SKM-1 (cell line): Measurements from ENCODE around the gene CD300H.
"Not testable (repeated sequence)": the region's sequence is repeated elsewhere in the genome, so short reads cannot be mapped to it uniquely, and the experiment has no call there.

Source experiments
- DNase-seq: peaks from one replicate; lab custom pipeline; 2025; ENCODE audit not compliant: unreplicated experiment; lab: John Stamatoyannopoulos, UW

Gene CD300H

DNA sequence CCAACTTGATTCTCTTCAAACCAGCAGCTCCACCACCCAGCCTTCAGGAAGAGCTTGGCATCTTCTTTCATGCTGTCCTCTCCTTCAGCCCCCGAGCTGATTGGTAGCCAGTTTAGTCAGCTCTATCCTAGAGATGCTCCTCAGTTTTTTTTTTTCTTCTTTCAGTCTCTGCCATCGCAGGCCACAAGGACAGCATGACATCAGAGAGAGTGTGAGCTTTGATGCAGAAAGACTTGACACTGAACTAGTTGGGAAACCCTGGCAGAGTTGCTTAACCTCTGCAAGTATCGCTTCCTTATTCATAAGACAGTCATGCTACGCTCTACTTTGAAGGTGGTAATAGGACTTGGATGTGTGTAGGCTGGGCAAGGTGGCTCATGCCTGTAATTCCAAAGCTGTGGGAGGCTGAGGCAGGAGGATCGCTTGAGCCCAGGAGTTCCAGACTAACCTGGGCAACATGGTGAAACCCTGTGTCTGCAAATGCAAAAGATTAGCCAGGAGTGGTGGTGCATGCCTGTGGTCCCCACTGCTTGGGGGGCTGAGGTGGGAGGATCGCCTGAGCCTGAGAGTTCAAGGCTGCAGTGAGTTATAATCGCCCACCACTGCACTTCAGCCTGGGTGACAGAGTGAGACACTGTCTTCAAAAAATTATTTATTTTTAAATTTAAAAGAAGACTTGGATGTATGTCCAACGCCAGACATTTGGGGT lies 38.7 kb downstream of the CD300H start:
- peak; percentile 98 for DNase-seq

DNA sequence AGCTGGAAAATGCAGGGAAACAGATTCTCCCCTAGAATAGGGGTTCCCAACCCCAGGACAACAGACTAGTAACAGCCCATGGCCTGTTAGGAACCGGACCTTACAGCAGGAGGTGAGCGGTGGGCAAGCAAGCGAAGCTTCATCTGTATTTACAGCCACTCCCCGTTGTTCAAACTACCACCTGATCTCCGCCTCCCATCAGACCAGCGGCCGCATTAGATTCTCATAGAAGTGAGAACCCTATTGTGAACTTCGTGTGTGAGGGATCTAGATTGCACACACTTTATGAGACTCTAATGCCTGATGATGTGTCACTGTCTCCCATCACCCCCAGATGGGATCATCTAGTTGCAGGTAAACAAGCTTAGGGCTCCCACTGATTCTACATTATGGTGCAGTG lies 39.6 kb downstream of the CD300H start:
- DNase-seq: no peak

DNA sequence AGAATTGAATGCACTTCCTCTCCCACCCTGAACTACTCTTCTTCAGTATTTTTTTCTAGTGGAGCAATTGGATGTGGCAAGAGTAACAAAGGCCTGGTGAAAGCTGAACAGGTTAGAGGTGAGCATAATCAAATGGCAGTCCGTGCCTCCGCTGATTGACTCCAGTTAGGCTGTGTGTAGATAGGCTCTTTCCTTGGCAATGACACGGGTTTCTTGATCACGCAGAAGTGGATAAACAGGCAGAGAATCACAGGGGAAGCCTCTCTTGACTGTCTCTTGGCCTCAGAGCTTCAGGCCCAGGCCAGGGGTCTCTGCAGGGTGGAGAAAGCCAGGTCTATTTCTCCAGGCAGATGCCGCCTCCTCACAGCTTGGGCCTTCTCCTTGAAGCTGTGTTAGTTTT lies 40.2 kb downstream of the CD300H start:
- no peak for DNase-seq

DNA sequence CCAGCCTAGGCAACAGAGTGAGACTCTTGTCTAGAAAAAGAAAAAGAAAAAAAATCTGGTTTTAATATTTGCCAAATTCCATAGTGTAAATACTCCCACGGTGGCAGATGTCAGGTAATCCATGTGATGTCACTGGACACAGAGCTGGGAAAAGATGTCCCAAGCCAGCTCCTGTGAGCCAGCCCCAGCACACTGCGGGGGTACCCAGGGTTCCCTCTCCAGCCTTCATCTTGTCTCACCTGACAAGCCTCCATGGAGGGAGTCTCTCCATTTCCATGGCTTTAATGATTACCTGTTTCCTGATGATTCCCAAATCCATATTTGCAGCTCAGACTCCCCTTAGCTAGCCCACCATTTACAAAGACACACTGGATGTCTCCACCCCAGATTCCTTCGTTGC lies 40.6 kb downstream of the CD300H start:
- DNase-seq: no peak

DNA sequence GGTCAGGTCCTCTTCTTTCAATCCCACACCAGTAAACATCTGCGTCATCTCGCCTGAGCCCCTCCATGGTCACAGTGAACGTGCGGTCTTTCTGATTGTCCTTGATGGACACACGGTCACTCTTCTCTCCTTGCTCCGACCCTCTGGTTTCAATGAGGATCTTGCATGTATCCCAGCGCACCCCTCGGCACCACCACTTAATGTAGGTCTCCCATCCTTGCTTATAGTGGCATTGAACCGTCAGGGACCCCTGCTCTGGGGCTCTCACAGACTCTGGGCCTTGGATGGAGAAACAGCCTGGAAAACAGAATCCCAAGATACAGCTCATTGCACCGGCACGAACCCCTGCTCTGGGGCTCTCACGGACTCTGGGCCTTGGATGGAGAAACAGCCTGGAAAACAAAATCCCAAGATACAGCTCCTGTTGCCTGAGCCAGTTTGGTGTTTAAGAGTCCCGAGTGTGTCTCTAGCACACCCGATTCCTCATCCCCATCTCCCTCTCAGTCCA lies 41.5 kb downstream of the CD300H start:
- no peak for DNase-seq

DNA sequence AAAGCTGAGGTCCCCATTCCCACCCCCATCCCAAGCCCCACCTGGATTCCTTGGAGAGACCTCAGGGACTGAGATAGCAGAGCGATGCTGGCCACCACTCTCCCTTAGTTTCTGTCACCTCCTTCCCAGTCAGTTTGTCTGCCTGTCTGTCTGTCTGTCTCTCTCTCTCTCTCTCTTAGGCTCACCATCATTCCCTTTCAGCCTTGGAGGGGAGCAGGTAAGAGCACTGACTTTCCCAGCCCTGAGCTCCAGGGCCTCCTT lies 41.9 kb downstream of the CD300H start:
- no peak for DNase-seq

DNA sequence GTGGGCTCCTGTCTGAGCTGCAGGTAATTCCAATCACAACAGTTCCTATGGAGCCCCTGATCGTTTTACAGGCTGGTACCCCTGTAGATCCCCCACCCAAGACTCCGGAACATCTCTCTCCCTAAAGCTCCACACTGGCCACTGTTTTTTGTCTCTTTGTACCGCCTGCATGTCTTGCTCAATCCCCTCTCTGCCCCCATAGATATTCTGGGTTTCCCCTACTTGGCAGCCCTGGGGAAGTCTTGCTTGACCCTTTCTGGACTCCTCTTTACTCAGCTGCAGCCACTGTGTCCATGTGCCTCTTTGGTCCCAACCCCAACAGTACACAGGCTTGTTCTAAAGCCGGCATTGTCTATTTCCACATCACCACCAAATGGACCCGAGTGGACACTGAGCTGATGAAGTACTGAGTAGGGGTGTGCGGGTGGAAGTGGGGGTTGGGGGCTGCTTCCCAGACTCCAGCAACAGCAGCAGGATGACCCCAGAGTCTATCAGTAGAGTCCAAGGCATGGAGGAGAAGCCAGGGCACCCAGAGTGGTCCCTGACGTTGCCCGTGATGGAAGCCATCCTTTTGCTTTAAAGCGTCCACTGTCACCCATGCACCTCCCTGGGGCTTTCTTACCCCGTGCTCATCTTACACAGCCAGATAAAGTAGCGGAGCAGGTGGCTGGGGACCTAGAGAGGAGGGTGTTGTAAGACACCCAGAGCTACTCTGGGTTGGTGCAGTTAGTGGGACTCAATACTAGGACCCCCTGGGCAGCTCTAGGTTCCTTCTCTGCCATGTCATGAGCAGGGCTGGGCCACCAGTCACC lies 42.5 kb downstream of the CD300H start:
- no peak for DNase-seq

DNA sequence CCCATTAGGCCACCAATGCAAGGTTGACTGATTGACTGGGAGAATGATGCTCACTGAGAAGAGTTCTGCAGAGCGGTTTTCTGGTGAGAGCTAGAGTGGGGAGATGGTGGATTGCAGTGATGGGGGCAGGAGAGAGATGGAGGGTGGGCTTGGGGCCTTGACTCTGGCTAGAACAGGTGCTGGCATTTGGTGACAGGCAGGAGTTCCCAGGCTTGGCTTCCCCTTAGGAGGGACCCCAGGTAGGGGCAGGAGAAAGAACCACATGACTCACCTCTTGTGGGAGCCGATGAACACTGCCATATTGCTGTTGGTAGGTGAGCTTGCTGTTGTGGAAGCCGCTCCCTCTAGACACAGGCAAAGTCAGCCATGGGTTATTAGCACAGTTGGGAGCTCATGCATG lies 44.0 kb downstream of the CD300H start:
- no peak for DNase-seq

DNA sequence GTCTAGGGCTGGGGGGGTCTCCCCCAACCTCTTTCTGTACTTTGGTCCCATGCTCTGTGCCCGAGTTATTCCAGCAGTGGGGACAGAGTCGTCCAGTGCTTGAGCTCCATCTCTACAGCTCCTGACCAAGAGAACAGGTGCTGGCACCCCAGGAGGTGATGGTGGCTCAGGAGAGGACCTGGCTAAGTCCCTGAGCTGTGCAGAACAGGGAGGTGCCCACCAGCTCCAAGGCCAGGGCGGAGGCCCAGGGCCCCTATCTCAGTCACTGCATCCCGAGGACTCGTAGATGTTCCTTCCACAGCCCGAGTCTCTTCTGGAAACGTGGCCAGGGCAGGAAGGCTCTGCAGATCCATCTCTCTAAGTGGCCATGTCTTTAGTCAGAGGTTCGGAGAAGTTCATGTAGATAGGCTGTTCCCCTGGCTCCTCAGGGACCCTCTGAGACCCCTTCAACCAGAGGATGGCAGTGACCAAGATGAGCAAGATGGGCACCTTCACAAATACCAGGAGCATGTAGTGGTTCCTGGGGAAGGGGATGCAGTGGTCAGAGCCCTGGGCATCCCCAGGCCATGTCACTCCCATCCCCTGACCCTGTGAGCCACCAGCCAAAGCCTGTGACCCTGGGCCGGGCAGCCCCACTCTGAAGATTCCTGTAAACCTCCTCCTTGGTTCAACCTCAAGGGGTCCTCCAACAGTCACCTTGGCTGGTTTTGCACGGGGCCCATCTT lies 44.8 kb downstream of the CD300H start:
- no peak for DNase-seq

DNA sequence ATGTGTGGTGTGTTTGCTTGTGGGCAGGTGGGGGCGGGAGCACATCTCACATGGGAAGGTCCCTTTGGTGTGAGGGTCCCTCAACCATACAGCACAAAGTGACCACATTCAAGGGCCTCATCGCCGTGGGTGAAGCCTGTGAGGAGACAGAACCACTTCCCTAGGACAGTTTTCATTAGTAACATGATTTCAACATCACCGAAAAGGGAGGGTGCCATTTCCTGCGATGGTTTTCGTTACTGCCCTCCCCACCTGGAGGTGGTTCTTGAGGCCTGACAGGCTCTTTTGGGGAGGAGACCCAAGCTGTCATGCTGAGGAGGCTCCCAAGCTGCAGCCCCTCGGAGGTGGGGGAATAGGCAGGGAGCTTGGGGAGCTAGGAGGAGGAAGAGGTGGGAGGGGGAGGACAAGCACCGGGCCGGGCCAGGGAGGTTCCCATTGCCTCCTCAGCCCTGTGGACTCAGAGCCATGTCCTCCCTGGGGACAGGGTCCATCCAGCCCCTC lies 45.6 kb downstream of the CD300H start:
- peak; percentile 89 for DNase-seq

DNA sequence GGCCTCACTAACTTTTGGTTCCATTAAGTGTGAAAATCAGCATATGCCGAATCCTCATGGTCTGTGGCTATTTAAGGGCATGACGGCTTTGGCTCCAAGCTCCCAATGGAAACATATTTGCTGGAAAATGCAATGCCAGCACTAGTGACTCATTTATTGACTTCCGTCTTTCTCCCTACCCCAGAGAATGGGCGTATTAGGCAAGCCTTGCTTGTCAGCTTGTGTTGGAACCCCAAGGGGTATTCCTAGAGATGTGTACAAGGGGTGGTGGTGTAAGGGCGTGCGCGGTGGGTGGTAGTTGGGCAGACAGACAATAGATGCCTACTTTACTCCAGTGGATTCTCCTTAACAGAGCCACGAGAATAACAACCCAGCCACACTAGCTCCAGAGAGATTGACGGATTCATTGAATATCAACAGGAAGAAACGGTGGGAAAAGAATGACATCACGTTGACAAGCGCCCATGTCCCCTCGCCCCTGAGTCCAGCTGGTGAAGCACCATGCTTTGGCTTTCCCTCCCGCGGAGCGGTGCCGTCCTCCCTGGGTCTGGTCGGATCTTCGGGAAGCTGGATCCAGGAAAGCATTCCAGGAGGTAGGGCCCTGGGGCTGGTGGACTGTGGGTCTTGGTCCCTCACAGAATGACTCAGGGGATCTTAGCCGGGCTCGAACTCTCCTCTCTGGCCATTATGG lies 46.4 kb downstream of the CD300H start:
- peak; percentile 67 for DNase-seq

DNA sequence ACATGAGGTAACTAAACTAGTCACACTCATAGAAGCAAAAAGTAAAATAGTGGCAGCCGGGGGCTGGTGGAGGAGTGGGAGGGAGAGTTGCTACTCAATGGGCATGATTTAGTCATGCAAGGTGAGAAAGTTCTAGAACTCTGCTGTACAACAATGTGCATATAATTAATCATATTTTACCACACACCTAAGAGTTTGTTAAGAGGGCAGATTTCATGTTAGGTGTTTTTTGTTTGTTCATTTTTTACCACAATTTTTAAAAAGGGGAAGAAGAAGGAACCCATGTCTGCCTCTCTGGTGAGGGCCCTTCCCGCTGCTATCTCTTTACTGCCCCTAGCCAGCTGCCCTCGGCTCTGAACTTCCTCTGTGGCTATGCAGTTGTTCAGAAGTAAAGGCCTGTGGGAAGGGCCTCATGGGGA lies 47.3 kb downstream of the CD300H start:
- DNase-seq: peak; percentile 73

DNA sequence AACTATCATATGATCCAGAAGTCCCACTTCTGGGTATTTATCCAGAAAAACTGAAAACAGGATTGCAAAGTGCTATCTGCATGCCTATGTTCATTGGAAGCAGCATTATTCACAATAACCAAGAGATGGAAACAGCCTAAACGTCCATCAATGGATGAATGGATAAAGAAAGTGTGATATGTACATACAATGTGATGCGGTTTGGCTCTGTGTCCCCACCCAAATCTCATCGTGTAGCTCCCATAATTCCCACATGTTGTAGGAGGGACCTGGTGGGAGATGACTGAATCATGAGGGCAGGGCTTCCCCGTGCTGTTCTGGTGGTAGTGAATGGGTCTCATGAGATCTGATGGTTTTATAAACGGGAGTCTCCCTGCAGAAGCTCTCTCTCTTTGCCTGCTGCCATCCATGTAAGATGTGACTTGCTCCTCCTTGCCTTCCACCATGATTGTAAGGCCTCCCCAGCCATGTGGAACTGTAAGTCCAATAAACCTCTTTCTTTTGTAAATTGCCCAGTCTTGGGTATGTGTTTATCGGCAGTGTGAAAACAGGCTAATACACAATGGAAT lies 48.8 kb downstream of the CD300H start:
- DNase-seq: not testable (repeated sequence)

DNA sequence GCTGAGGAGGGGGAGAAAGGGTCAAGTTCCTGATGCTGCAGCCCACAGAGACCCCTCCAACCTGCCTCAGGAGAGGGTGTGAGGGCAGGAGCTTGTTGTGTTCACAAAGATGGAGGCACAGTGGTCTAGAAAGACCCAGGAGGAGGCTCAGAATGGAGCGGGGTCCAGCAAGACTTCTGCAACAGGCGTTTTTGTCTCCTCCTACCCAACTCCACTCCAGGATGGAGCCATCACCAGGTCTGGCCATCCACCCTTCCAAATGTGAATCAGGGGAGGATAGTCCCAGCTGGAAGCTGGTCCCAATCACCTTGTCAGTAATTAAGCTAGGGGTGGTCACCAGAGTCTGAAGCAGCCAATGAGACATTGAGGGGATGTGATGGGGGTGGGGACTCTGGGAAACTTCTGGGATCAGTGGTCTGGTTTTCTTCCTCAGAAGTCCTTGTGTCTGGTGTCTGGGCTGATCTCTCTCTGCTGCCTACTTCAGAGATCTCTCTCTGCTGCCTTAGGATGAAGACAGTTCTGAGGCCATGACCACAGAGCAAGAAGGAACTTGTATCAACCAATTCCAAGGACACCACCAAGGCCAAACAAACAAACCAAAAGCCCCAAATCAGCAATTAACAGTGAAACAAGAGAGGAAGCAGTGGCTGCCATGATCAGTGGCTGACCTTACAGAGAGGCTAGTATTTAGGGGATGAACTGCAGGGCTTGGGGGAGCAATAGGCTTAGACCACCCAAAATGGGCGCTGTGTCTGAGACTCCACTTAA lies 50.6 kb downstream of the CD300H start:
- DNase-seq: no peak

DNA sequence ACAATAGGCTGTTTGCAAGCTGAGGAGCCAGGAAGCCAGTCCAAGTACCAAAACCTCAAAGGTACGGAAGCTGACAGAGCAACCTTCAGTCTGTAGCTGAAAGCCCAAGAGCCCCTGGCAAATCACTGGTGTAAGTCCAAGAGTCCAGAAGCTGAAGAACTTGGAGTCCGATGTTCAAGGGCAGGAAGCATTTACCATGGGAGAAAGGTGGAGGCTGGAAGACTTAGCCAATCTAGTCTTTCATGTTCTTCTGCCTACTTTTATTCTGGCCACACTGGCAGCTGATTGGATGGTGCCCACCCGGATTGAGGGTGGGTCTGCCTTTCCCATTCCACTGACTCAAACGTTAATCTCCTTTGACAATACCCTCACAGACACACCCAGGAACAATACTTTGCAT lies 51.4 kb downstream of the CD300H start:
- no peak for DNase-seq

DNA sequence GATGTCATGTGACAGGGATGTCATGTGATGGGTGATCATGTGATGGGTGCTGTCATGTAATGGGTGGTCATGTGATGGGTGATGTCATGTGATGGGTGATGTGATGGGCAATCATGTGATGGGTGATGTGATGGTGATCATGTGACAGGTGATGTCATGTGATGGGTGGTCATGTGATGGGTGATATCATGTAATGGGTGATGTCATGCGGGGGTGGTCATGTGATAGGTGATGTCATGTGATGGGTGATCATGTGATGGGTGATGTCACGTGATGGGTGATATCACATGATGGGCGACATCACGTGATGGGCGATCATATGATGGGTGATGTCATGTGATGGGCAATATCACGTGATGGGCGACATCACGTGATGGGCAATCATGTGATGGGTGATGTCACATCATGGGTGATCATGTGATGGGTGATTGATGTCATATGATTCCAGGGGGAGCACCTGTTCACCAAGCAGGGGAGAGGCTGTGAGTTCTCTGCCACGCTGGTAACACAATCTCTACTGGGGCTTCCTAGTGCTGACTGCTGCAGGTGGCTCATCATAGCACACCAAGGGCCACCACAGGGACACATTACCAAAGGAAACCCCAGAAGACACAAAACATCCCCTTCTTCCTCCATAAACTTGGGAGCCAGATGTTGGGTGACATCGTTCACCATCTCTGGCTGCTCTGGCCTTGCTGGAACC lies 52.5 kb downstream of the CD300H start:
- no peak for DNase-seq

DNA sequence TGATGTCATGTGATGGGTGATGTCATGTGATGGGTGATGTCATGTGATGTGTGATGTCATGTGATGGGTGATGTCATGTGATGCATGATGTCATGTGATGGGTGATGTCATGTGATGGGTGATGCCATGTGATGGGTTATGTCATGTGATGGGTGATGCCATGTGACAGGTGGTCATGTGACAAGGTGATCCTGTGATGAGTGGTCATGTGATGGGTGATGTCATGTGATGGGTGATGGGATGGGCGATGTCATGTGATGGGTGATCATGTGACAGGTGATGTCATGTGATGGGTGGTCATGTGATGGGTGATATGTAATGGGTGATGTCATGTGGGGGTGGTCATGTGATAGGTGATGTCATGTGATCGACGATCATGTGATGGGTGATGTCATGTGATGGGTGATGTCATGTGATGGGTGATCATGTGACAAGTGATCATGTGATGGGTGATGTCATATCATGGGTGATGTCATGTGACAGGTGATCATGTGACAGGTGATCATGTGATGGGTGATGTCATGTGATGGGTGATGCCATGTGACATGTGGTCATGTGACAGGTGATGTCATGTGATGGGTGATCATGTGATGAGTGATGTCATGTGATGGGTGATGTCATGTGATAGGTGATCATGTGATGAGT lies 53.2 kb downstream of the CD300H start:
- no peak for DNase-seq

DNA sequence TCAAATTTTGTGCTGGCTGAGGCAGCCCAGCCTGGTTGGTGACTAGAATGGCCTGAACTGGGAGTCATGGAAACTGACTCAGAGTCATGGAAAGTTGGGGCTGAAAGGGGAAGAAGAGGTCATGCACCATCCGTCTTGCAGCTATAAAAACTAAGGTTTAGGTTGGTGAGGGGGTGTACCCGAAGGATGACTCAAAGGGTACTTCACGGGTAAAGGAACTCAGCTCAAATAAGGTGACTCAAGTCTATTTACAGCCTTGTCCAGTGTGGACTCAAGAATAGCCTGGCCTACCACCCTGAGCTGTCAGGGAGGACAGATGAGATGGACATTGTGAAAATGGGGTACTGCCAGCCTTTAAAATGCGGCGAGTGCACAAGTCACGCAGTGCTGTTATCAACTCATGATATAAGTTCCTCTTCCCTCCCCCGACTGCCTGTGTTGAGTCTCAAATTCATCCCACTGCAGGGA lies 54.7 kb downstream of the CD300H start:
- DNase-seq: peak; percentile 91

DNA sequence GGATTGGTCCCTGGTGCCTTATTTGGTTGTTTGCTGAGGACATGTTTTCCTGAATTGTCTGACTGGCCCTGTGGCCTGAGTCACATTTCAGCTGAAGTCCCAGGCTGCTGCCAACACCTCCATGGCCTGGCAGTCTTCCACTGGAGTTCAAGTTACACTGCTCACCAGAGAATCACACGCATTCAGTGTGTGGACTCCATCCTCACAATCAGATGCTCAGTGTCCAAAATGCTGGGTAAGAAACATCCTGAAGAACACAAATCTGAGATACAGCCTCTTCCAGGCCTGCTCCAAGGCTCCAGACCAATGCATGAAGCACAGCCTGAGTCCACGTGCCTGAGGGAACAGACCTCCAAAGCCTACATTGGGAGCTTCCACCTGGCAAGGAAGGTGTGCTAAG lies 55.3 kb downstream of the CD300H start:
- DNase-seq: no peak
